GM18502 (cell line): Measurements from ENCODE around the gene TIRAP.

ENCODE experiments used
- ATAC-seq: cut with Tn5 transposase; IDR thresholded peaks from one replicate; pipeline ENCODE4 v1.9.1; 2021; ENCODE audit warnings: mild to moderate bottlenecking; ENCODE audit not compliant: unreplicated experiment, poor library complexity

TIRAP gene

GRCh38 chr11:126318574-126319373 is 35.9 kb downstream of the TIRAP start:
- ATAC-seq = peak; percentile 85

- no peak for ATAC-seq
Measured at GRCh38 chr11:126319374-126319740, 36.5 kb downstream of the TIRAP start.

GRCh38 chr11:126322996-126323395 is 40.1 kb downstream of the TIRAP start:
- no peak for ATAC-seq

GRCh38 chr11:126327281-126328000 is 44.5 kb downstream of the TIRAP start:
- no peak for ATAC-seq

- ATAC-seq = no peak
Measured at GRCh38 chr11:126328001-126328390, 45.1 kb downstream of the TIRAP start.

GRCh38 chr11:126328444-126328843 is 45.6 kb downstream of the TIRAP start:
- no peak for ATAC-seq

GRCh38 chr11:126328938-126329643 is 46.2 kb downstream of the TIRAP start:
- ATAC-seq = no peak

- no peak for ATAC-seq
Measured at GRCh38 chr11:126329644-126330211, 46.8 kb downstream of the TIRAP start.

GRCh38 chr11:126331286-126331685 is 48.4 kb downstream of the TIRAP start:
- no peak for ATAC-seq

- no peak for ATAC-seq
Measured at GRCh38 chr11:126332221-126332711, 49.4 kb downstream of the TIRAP start.

- no peak for ATAC-seq
Measured at GRCh38 chr11:126333142-126333541, 50.2 kb downstream of the TIRAP start.

GRCh38 chr11:126334659-126335462 is 52.0 kb downstream of the TIRAP start:
- no peak for ATAC-seq

- ATAC-seq = no peak
Measured at GRCh38 chr11:126335463-126335760, 52.5 kb downstream of the TIRAP start.

GRCh38 chr11:126336138-126336541 is 53.2 kb downstream of the TIRAP start:
- no peak for ATAC-seq

- no peak for ATAC-seq
Measured at GRCh38 chr11:126336671-126337101, 53.8 kb downstream of the TIRAP start.

- no peak for ATAC-seq
Measured at GRCh38 chr11:126337126-126337473, 54.2 kb downstream of the TIRAP start.

- no peak for ATAC-seq
Measured at GRCh38 chr11:126337474-126338241, 54.8 kb downstream of the TIRAP start.

GRCh38 chr11:126338346-126339055 is 55.6 kb downstream of the TIRAP start:
- no peak for ATAC-seq
